H9 (cell line): Measurements from ENCODE around the gene HOXA9. TPM values are rescaled to one million over a fixed set of nuclear protein-coding genes. Genes with fewer than 3 reads are reported as not detected.

ENCODE experiments used
- DNase-seq: peaks from one replicate; pipeline ENCODE4 v3.0.0-alpha.2; 2017
- H2AFZ ChIP-seq: one replicate; pipeline ENCODE4 v1.6.1; 2013; ENCODE audit warnings: mild to moderate bottlenecking, low read length, control low read depth, moderate library complexity
- H2AK5ac ChIP-seq: 2 replicates; pipeline ENCODE4 v1.6.1; 2013; ENCODE audit warnings: low read length, control low read depth, mixed read lengths; ENCODE audit not compliant: insufficient read length
- H2BK120ac ChIP-seq: one replicate; pipeline ENCODE4 v1.6.1; 2013; ENCODE audit warnings: low read depth, mild to moderate bottlenecking, low read length, control low read depth, inconsistent platforms; ENCODE audit not compliant: poor library complexity, severe bottlenecking
- H2BK12ac ChIP-seq: 2 replicates; pipeline ENCODE4 v1.6.1; 2013; ENCODE audit warnings: low read length, control low read depth, mixed read lengths, low read depth; ENCODE audit not compliant: insufficient read length
- H2BK15ac ChIP-seq: 2 replicates; pipeline ENCODE4 v1.6.1; 2013; ENCODE audit warnings: low read depth, low read length, control low read depth
- H2BK20ac ChIP-seq: one replicate; pipeline ENCODE4 v1.6.1; 2013; ENCODE audit warnings: low read depth, mild to moderate bottlenecking, low read length, control low read depth, inconsistent platforms; ENCODE audit not compliant: poor library complexity, severe bottlenecking
- H2BK5ac ChIP-seq: 2 replicates; pipeline ENCODE4 v1.6.1; 2013; ENCODE audit warnings: low read length, control low read depth, mixed read lengths; ENCODE audit not compliant: insufficient read length
- H3K14ac ChIP-seq: 2 replicates; pipeline ENCODE4 v1.6.1; 2013; ENCODE audit warnings: low read length, control low read depth; ENCODE audit not compliant: insufficient read depth
- H3K18ac ChIP-seq: 2 replicates; pipeline ENCODE4 v1.6.1; 2013; ENCODE audit warnings: low read depth, mild to moderate bottlenecking, mixed read lengths, low read length, control low read depth; ENCODE audit not compliant: insufficient read length
- H3K23ac ChIP-seq: 2 replicates; pipeline ENCODE4 v1.6.1; 2013; ENCODE audit warnings: low read length, control low read depth, mixed read lengths, low read depth; ENCODE audit not compliant: insufficient read length
- H3K23me2 ChIP-seq: 2 replicates; pipeline ENCODE4 v1.6.1; 2013; ENCODE audit warnings: low read depth, mild to moderate bottlenecking, mixed read lengths, low read length, control low read depth; ENCODE audit not compliant: insufficient read length, poor library complexity, severe bottlenecking
- H3K27ac ChIP-seq: 2 replicates; pipeline ENCODE4 v1.5.1; 2013; ENCODE audit warnings: low read length, control low read depth, mixed read lengths, low read depth; ENCODE audit not compliant: insufficient read length
- H3K27me3 ChIP-seq: 2 replicates; pipeline ENCODE4 v1.6.1; 2013; ENCODE audit warnings: low read length, control low read depth, inconsistent platforms; ENCODE audit not compliant: insufficient read depth
- H3K4ac ChIP-seq: 2 replicates; pipeline ENCODE4 v1.6.1; 2013; ENCODE audit warnings: low read depth, mild to moderate bottlenecking, control low read depth, inconsistent platforms, low read length, moderate library complexity
- H3K4me1 ChIP-seq: 2 replicates; pipeline ENCODE4 v1.6.1; 2013; ENCODE audit warnings: low read length, control low read depth, inconsistent platforms; ENCODE audit not compliant: insufficient read depth
- H3K4me2 ChIP-seq: 2 replicates; pipeline ENCODE4 v1.6.1; 2013; ENCODE audit warnings: low read length, control low read depth, mixed read lengths; ENCODE audit not compliant: insufficient read length, insufficient read depth
- H3K56ac ChIP-seq: 2 replicates; pipeline ENCODE4 v1.6.1; 2013; ENCODE audit warnings: low read depth, mild to moderate bottlenecking, mixed read lengths, low read length, control low read depth; ENCODE audit not compliant: insufficient read length
- H3K79me1 ChIP-seq: 2 replicates; pipeline ENCODE4 v1.6.1; 2013; ENCODE audit warnings: low read depth, mild to moderate bottlenecking, moderate library complexity, low read length, control low read depth, inconsistent platforms; ENCODE audit not compliant: insufficient read depth, poor library complexity, severe bottlenecking
- H3K79me2 ChIP-seq: 2 replicates; pipeline ENCODE4 v1.6.1; 2013; ENCODE audit warnings: low read length, control low read depth, inconsistent platforms; ENCODE audit not compliant: insufficient read depth
- H3K9ac ChIP-seq: 2 replicates; pipeline ENCODE4 v1.6.1; 2013; ENCODE audit warnings: low read length, control low read depth, mixed read lengths; ENCODE audit not compliant: insufficient read length; ENCODE audit errors: extremely low read depth
- H3K9me3 ChIP-seq: one replicate; pipeline ENCODE4 v1.6.1; 2013; ENCODE audit warnings: low read depth, low read length, inconsistent platforms; ENCODE audit not compliant: control insufficient read depth
- H3T11ph ChIP-seq: one replicate; pipeline ENCODE4 v1.6.1; 2013; ENCODE audit warnings: mild to moderate bottlenecking, low read length, control low read depth, inconsistent platforms
- H4K20me1 ChIP-seq: one replicate; pipeline ENCODE4 v1.6.1; 2013; ENCODE audit not compliant: control insufficient read depth, insufficient read length, insufficient read depth
- H4K5ac ChIP-seq: 2 replicates; pipeline ENCODE4 v1.6.1; 2013; ENCODE audit warnings: low read depth, mild to moderate bottlenecking, mixed read lengths, low read length, control low read depth; ENCODE audit not compliant: insufficient read length
- H4K8ac ChIP-seq: replicated peaks from 2 replicates; pipeline ENCODE4 v1.6.1; 2013; ENCODE audit warnings: low read length, control low read depth, mixed read lengths, low read depth; ENCODE audit not compliant: insufficient read length
- H4K91ac ChIP-seq: 2 replicates; pipeline ENCODE4 v1.6.1; 2013; ENCODE audit warnings: low read depth, mild to moderate bottlenecking, moderate library complexity, mixed read lengths, low read length, control low read depth; ENCODE audit not compliant: insufficient read length
- H3K27ac Mint-ChIP-seq, 3 experiments: 2 replicates in 2 of 3; 3 replicates in 1 of 3; pipeline ENCODE4 v1.8.0; 2020 to 2021; ENCODE audit warnings: mixed read lengths in 3 of 3, mild to moderate bottlenecking in 1 of 3, moderate library complexity in 1 of 3
- H3K27me3 Mint-ChIP-seq: 2 replicates; pipeline ENCODE4 v1.8.0; 2021; ENCODE audit warnings: low read depth, mild to moderate bottlenecking, moderate library complexity, mixed read lengths
- H3K36me3 Mint-ChIP-seq, 3 experiments: 2 replicates in 2 of 3; 3 replicates in 1 of 3; pipeline ENCODE4 v1.8.0; 2020 to 2021; ENCODE audit warnings: low read depth in 3 of 3, mixed read lengths in 3 of 3; ENCODE audit not compliant: insufficient read depth in 1 of 3
- H3K4me1 Mint-ChIP-seq, 2 experiments: 2 replicates each; pipeline ENCODE4 v1.8.0; 2020; ENCODE audit warnings: mixed read lengths in 2 of 2
- H3K4me3 Mint-ChIP-seq, 2 experiments: 2 replicates in 1 of 2; 3 replicates in 1 of 2; pipeline ENCODE4 v1.8.0; 2020 to 2021; ENCODE audit warnings: mild to moderate bottlenecking in 2 of 2, mixed read lengths in 2 of 2, moderate library complexity in 1 of 2
- H3K9me3 Mint-ChIP-seq, 2 experiments: 2 replicates in 1 of 2; 3 replicates in 1 of 2; pipeline ENCODE4 v1.8.0; 2020; ENCODE audit warnings: mild to moderate bottlenecking in 2 of 2, mixed read lengths in 2 of 2, moderate library complexity in 1 of 2
- WGBS: extraction: QIAGEN DNeasy Blood & Tissue Kit; methylation state at CpG from one replicate; pipeline ENCODE4 v1.1.7; 2013; ENCODE audit warnings: missing lambda C conversion rate, low lambda C conversion rate, mixed read lengths; ENCODE audit not compliant: insufficient read length; ENCODE audit errors: extremely low coverage; 5-methylcytosine and 5-hydroxymethylcytosine counted together
- total RNA-seq: library from RNA; stranded (reverse); gene quantifications from 2 replicates; pipeline ENCODE4 v1.2.1, GENCODE V29; 2021
- TF ChIP-seq, protein P1 (sequence below): fragments of 200-600 bp; sonication (generic); conservative IDR thresholded peaks from 3 replicates; pipeline ENCODE4 v1.8.0; 2021; ENCODE audit warnings: antibody characterized with exemption, mild to moderate bottlenecking

The HOXA9 gene
- total RNA-seq, 1 experiment from 2014 or later, result not detected

DNA sequence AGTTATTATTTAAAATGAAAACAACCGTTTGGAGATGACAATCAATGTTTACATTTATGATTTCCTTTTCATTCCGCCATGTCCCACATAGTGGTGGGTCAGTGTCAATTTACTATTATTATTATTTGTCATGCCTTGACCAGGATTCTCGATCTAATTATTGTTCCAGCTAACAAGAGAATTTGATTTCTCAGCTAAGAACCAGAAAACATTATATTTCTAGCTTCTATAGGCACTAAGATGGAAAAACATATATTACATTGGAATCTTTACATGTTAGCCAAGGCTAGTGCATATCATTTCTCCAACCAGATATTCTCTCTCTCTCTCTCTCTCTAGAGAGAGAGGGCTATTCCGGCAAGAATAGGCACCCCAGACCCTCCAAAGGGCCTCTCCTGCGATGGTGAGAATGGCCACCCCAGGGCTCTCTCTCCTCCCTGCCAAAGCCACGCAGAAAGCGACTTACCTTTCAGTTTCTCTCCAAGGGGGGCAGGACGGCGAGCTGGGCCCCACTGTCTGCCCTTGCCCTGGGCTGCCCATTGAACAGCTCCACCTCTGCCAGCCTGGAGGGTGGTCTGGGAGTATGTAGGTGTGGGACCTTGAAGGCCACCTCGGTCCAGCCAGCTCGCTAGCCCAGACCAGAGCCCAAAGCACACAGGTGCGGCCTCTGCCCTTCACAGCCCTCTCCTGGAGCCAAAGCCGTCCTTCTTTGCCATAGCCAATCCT is 15.3 kb downstream of the HOXA9 start:
- Histone ChIP-seq H3K4ac (no peak overlapping the region), H3K14ac (no peak overlapping the region), H3K18ac (no peak overlapping the region), H3K56ac (no peak overlapping the region), H2BK15ac (no peak overlapping the region), H3K4me2 (no peak overlapping the region), H2AK5ac (no peak overlapping the region), H3K9me3 (no peaks in the 10 kb centered on the region), H2BK12ac (no peak overlapping the region), H3K23ac (no peak overlapping the region), H4K20me1 (no peaks in the 10 kb centered on the region), H4K91ac (no peak overlapping the region), H3K27ac (no peak overlapping the region), H2BK20ac (no peak overlapping the region), H3K79me2 (no peaks in the 10 kb centered on the region), H2AFZ (no peak overlapping the region), H2BK120ac (no peak overlapping the region), H3T11ph (no peak overlapping the region), H3K23me2 (peaks cover 5% of the 10 kb centered on the region), H3K4me1 (no peaks in the 10 kb centered on the region), H3K27me3 (peaks cover 97% of the 10 kb centered on the region), H4K8ac (no peak overlapping the region), H4K5ac (no peak overlapping the region), H3K79me1 (no peaks in the 10 kb centered on the region), H2BK5ac (no peak overlapping the region), H3K9ac (no peak overlapping the region)
- H3K27ac Mint-ChIP-seq, result no peak overlapping the region; a peak in 1 of 7 replicates
- DNase-seq, result no peak
- no peak overlapping the region for H3K4me3 Mint-ChIP-seq
- peaks cover 10 to 26% of the 10 kb centered on the region in 2 experiments for H3K4me1 Mint-ChIP-seq
- H3K27me3 Mint-ChIP-seq, result peaks cover 100% of the 10 kb centered on the region
- TF ChIP-seq, protein P1, sequence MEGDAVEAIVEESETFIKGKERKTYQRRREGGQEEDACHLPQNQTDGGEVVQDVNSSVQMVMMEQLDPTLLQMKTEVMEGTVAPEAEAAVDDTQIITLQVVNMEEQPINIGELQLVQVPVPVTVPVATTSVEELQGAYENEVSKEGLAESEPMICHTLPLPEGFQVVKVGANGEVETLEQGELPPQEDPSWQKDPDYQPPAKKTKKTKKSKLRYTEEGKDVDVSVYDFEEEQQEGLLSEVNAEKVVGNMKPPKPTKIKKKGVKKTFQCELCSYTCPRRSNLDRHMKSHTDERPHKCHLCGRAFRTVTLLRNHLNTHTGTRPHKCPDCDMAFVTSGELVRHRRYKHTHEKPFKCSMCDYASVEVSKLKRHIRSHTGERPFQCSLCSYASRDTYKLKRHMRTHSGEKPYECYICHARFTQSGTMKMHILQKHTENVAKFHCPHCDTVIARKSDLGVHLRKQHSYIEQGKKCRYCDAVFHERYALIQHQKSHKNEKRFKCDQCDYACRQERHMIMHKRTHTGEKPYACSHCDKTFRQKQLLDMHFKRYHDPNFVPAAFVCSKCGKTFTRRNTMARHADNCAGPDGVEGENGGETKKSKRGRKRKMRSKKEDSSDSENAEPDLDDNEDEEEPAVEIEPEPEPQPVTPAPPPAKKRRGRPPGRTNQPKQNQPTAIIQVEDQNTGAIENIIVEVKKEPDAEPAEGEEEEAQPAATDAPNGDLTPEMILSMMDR, result no peak
- peaks cover 22 to 24% of the 10 kb centered on the region in 2 experiments for H3K9me3 Mint-ChIP-seq
- WGBS, result no CpG with 5 or more reads among the region's 13 CpGs
- H3K36me3 Mint-ChIP-seq, result peaks cover 0 to 2% (median 0%) of the 10 kb centered on the region in 3 experiments; a peak in 3 of 7 replicates
